HG02884 (cell line): ENCODE data around the gene LRMDA.
"Not testable (repeated sequence)": the region's sequence is repeated elsewhere in the genome, so short reads cannot be mapped to it uniquely, and the experiment has no call there.

Experiments
- ATAC-seq: cut with Tn5 transposase; IDR thresholded peaks from one replicate; pipeline ENCODE4 v1.9.1; 2021; ENCODE audit warnings: mild to moderate bottlenecking, moderate library complexity; ENCODE audit not compliant: unreplicated experiment

The LRMDA gene

DNA sequence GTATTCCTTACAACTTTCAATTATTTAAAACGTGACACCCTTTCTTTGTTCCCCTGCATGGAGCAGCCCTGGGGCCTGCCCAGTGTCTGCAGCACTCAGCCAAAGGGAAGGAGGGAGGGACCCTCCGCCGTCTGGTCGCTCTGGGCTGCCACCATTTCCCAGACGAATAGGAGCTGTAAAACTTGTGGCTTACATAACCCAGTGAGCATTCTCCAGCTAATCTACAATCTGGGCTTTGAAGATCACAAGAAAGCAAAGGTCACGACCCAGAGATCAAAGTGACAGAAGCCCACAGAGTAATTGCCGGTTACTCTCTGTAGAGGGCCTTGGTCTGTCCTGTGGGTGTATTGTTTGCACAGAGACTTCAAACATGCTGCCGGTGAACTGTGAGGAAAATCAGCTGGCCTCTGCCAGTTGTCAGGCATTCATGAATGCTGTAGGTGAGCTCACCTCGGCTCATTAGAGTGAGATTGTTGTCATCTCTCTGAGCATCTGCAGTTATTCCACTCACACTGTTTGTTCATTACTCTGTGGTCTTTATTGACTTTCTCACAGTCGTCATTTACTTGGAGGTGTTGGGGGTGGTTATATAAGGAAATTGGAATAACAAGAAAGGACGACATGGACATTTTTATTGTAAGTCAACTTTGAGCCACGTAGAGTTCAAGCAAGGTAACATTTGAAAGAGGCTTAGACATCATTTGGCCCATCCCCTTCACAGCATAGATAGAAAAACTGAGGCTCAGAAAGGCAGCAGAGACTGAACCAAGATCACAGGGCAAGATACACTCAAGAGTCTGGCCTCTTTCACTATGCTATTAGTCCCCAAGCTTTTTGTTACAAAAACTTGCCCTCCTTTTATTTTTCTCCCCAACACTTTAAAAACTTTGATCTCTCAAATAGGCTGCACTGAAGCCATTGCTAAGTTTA is 619.8 kb downstream of the LRMDA start:
- ATAC-seq, result no peak

GRCh38 chr10:76052682-76053503 is 621.5 kb downstream of the LRMDA start:
- no peak for ATAC-seq

DNA sequence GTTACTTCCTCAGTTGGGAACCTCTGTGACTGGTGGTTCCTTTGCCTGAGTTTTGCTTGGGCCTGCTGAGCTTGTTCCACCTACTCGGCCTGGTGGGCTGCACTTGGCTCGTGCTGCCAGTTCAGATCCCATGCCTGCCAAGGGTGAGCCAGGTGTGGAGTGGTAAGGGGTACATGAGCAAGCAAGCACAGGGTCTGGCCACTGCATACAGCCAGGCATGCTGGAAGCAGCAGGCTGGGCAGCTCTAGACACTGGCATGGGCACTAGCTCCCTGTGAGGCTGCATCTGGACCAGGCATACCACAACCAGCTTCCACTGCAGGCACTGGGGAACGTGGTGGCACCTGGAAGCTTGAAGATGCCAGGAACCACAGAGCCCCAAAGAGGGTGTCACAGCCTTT is 624.0 kb downstream of the LRMDA start:
- no peak for ATAC-seq

DNA sequence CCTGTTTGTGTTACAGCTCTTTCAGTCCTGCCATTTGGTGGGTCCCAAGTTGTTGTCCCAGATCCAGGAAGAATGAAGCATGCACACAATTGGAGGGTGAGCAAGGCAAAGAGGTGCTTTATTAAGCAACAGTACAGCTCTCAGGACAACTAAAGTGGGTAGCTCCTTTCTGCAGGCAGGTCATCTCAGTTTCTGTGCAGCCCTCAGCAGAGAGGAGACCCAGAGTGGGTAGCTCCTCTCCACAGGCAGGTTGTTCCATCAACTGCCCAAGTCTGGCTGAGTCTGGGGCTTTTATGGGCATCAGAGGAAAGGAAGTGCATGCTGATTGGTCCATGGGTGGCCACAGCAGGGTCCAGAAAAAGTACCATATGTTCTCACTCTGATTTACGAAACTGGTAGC is 624.5 kb downstream of the LRMDA start:
- ATAC-seq, result no peak

GRCh38 chr10:76060993-76061392 is 629.6 kb downstream of the LRMDA start:
- ATAC-seq, result not testable (repeated sequence)

GRCh38 chr10:76066457-76066856 is 635.0 kb downstream of the LRMDA start:
- no peak for ATAC-seq

DNA sequence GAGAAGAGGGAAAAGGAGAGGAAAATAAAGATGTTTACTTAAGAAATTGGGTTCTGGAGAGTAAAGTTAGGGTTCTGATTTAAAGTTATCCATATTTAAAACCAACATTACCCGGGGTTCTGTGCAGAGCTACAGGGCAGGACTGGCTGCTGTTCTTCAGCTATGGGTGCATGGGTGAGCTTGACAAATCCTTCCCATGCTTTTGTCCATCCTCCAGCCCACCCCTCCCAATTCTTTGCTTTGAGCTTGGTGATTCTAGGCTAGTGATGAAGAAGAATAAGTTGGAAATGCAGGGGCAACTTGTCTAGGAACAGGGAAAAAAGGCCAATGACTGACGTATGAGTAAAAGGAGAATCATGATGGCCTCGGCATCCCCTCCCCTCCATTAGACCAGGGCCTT is 636.0 kb downstream of the LRMDA start:
- ATAC-seq, result no peak

DNA sequence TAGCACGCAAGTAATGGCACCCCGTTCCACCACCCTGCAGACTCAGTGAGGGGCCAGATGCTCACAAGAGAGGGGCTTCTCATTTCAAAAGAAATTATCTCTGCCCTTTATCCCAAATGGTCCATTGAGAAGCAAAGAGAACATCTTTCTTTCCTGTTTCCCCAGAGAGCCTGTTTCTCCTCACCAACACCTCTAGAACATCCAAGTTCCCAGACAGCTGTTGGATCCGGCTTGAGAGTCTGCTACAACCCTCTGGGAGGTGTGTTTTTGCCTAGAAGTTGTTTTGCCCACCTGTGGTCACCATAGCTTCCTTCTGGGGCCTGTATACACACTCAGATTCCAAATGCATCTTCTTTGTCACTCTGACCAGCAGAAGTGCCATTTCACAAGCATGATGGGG is 637.4 kb downstream of the LRMDA start:
- ATAC-seq, result no peak

DNA sequence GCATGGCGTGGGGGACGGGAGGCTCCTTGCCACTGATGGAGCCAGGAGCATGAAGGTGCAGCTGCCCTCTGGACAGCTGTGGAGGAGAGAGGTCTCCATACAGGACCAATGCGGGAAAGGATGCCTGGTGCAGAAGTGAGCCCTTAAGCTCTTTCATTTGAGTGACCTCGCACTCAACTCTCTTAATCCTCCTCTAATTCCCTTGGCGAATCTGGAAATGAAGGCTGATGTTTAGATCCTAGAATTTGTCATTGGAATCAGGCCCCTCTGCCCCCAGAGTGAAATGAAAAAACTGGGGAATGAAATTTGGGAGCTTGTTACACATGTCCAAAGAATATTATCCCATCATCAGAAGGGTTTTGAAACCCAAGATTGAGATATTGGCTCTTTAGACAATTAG is 639.5 kb downstream of the LRMDA start:
- no peak for ATAC-seq

DNA sequence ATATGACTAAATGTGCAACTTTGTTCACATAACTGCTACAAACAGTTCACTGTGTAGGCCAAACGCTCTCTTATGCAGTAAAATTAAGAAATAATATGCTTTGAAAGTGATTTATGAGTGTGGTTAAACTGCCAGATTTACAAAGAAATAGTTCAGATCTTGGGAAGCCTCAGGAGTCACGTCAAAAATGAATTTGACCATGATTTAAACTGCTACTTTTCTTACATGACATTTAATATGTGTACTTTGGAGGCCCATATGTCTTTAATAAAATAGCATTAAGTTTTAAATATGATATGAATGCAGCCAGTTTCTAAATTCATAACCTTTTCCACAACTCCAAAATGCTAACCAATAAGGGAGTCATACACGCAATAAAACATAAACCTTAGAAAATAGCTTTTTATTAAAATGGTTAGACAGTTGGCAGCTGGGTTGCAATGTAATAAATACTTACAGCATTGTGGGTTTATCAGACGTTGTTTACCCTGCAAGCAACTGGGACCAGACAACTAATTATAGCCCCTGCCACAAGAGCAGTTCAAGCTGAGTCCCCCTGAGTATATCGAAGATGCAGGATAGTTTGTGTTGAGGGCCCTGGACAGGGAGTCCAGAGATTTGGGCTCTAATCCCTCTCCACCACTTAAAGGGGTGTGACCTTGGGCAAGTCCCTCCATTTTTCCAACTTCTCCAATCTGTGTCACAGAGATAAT is 640.4 kb downstream of the LRMDA start:
- no peak for ATAC-seq

GRCh38 chr10:76072384-76072783 is 641.0 kb downstream of the LRMDA start:
- no peak for ATAC-seq

GRCh38 chr10:76073524-76073923 is 642.1 kb downstream of the LRMDA start:
- ATAC-seq, result no peak

DNA sequence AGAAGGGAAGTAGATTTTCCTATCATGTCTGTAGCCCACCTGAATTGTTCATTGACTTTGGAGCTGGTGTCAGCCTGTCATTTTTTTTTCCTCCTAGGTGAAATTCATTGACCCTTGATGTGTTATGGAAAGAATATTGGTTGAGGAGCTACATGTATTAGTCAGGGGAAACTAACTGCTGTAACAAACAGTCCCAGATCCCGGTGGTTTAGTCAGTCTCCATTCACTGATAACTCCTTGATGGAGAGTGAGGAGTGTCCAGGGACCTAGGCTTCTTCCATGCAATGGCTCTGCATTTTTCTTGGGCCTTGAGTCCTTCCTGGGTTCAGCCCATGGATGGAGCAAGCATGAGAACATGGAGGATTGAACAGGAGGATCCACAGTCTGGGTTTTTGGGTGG is 643.2 kb downstream of the LRMDA start:
- ATAC-seq, result no peak

GRCh38 chr10:76080451-76080850 is 649.0 kb downstream of the LRMDA start:
- ATAC-seq, result no peak

DNA sequence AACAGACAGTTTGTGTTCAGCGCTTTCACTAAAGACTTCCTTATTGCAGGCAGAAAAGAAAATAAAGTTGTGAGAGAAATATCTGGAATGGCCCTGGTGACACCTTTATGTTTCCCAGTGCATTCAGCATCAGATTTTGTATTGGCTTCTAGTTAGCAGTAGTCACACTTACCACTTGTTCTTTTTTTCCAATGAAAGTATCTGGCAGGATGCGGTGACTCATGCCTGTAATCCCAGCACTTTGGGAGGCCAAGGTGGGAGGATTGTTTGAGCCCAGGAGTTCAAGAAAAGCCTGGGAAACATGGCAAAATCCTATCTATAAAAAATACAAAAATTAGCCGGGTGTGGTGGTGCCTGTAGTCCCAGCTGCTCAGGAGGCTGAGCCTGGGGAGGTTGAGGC is 649.6 kb downstream of the LRMDA start:
- no peak for ATAC-seq

GRCh38 chr10:76082232-76082631 is 650.8 kb downstream of the LRMDA start:
- no peak for ATAC-seq

DNA sequence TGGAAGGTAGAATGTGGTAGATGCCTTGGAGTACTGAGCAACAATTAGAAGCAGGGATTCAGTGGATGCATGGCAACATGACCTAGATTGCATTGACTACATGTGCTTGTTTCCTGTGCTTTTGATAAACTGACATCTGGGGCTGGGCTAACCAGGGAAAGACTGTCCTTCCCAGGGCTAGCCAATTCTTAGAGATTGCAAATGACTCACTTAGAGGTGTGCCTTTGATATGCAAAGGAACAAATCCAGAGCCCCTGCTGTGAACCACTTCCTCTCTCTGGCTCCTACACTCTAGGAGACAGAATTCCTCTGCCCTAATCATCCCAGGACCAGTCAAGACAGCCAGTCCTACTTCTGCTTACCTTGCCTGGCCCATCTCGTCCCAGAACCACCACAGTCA is 651.5 kb downstream of the LRMDA start:
- ATAC-seq, result no peak

- no peak for ATAC-seq
Observed at GRCh38 chr10:76085002-76085816, 653.8 kb downstream of the LRMDA start.

GRCh38 chr10:76085817-76086167 is 654.4 kb downstream of the LRMDA start:
- no peak for ATAC-seq

DNA sequence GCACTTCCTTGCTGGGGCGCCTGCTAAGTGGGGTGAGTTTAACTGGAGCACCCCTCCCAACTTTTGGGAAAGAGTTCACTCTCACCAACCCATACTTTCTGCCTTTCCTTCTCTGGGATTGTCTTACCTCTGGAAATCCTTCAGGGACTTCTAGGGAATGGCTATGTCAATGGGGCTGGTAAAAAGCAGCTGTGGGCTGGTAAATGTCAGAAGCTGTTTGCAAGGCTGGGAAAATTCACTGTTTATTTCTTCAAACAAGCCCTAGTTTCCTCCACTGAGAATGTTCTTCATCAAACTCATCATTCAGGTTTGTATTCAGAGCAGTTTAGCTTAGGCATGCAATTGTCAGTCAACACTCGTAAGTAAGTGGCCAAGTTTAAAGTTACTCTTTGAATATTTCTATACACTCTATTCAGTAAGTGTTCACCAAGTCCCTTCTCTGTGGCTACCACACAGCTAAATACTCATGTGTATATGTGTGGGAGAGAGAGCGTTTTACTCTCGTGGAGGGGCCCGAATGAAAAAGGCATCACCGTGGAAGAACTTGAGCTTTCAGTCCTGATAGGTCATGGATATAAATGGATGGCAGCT is 654.8 kb downstream of the LRMDA start:
- ATAC-seq, result no peak
